ENCODE results near the gene TP63. TPM values are rescaled to one million over a fixed set of nuclear protein-coding genes. Genes with fewer than 3 reads are reported as not detected.

TP63 gene
- total RNA-seq, 2 experiments from 2014 or later = 0.17 to 0.35 TPM

GRCh38 chr3:189673535-189673934 lies 42.3 kb downstream of the TP63 start:
- Mint-ChIP-seq H3K27me3 (no peaks in the 10 kb centered on the region), H3K36me3 (ENCODE audit: low read depth) (no peaks in the 10 kb centered on the region), H3K9me3 (no peaks in the 10 kb centered on the region), H3K4me1 (no peaks in the 10 kb centered on the region), H3K27ac (no peak overlapping the region), H3K4me3 (no peak overlapping the region)
- CTCF ChIA-PET = no interaction called here
- POLR2A ChIA-PET = no interaction called here
- no peak for DNase-seq

DNA sequence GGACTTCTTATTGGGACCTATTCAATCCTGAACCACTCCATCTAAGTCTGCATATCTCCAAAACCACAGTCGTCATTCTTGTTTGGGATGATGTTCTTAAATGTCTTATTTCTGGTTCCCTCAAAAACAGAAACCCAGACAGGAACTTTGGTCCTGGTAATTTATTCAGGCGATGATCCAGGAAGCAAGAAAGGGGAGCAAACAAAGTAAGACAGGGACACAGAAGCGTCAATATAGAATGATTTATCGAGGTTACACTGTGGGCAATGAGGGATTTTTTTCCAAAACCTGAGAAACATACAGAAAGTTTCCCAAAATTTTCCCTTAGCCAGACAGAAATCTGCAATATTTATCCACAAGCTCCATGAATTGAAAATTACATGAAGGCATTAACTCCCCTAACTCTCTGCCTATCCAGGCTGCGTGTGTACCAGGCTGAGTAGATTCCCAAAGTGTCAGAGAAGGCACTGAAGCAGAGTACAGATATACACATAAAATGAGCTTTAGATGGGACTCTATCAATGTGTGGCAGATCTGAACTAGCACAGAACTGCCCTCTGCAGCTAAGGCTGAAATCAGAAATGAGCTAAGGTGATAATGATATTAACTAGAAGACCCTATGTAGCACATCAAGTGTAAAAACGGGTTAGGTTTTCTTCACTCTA lies 43.2 kb downstream of the TP63 start:
- no peak overlapping the region for H3K27ac Mint-ChIP-seq
- H3K9me3 Mint-ChIP-seq = no peaks in the 10 kb centered on the region
- H3K4me3 Mint-ChIP-seq = no peak overlapping the region
- H3K36me3 Mint-ChIP-seq (ENCODE audit: low read depth) = no peaks in the 10 kb centered on the region
- POLR2A ChIA-PET = no interaction called here
- DNase-seq = no peak
- no peaks in the 10 kb centered on the region for H3K4me1 Mint-ChIP-seq
- H3K27me3 Mint-ChIP-seq = no peaks in the 10 kb centered on the region
- CTCF ChIA-PET = no interaction called here

- H3K27ac Mint-ChIP-seq = no peak overlapping the region
Measured at GRCh38 chr3:189677667-189678066, 46.5 kb downstream of the TP63 start.

GRCh38 chr3:189680723-189681122 lies 49.5 kb downstream of the TP63 start:
- Mint-ChIP-seq H3K4me3 (no peak overlapping the region), H3K27me3 (no peaks in the 10 kb centered on the region), H3K9me3 (no peaks in the 10 kb centered on the region), H3K36me3 (ENCODE audit: low read depth) (no peaks in the 10 kb centered on the region), H3K4me1 (peaks cover 5% of the 10 kb centered on the region), H3K27ac (no peak overlapping the region)
- ChIA-PET POLR2A (no interaction called here), CTCF (no interaction called here)
- no peak for DNase-seq

More at GRCh38 chr3:189677667-189678066, 46.5 kb downstream of the TP63 start:
- Mint-ChIP-seq H3K36me3 (ENCODE audit: low read depth) (no peaks in the 10 kb centered on the region), H3K4me3 (no peak overlapping the region), H3K9me3 (no peaks in the 10 kb centered on the region), H3K27me3 (no peaks in the 10 kb centered on the region), H3K4me1 (no peaks in the 10 kb centered on the region)
- no peak for DNase-seq
- ChIA-PET POLR2A (no interaction called here), CTCF (no interaction called here)

DNA sequence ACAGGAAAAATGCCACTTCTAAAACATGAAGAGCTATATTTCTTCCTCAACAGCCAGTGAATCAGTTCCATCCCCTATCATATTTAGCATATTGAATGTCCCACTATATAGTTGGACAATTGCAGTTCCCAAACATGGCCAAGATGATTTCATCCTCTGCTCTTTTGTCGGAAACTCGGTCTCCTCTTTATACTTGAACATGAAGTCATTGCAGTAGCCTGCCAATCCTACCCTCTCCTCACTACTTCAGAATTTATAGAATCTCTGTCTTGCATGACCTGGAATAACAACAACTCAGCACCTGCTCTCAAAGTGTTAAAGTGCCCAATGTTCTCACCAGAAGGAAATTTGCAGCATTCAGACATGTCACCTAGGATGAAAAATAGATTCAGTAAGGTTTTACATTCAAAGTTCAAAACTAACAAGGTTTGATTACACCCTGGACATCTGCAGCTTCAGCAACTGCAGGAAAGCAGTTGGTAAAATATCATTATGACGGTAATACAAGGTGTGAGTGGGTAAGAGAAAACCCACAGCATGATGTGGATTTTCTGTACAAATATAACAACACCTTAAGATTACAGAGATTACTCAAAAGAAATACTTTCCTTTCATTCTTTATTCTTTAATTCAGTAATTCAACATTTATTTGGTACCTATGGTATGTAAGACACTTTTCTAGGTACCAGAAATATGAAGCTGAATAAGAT lies 52.5 kb downstream of the TP63 start:
- Mint-ChIP-seq H3K4me3 (no peak overlapping the region), H3K4me1 (peaks cover 5% of the 10 kb centered on the region), H3K27ac (no peak overlapping the region), H3K36me3 (ENCODE audit: low read depth) (no peaks in the 10 kb centered on the region), H3K27me3 (no peaks in the 10 kb centered on the region), H3K9me3 (no peaks in the 10 kb centered on the region)
- POLR2A ChIA-PET = no interaction called here
- DNase-seq = no peak
- CTCF ChIA-PET = no interaction called here

DNA sequence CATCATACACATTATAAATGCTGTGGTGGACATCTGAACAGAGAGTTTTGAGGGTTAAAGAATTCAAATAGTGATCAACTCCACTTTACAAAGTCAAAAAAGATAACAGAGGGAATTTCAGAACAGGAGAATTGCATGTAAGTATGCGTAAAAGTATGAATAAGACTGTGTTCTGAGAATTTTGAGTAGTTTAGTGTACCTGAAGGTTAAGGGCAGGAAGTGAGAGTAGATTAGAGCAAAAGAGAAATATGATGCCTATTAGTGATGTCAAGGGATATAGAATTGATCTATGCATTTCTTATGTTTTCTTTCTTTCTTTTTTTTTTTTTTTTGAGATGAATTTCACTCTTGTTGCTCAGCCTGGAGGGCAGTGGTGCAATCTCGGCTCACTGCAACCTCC lies 53.1 kb downstream of the TP63 start:
- peaks cover 5% of the 10 kb centered on the region for H3K4me1 Mint-ChIP-seq
- no peaks in the 10 kb centered on the region for H3K36me3 Mint-ChIP-seq (ENCODE audit: low read depth)
- POLR2A ChIA-PET = no interaction called here

DNA sequence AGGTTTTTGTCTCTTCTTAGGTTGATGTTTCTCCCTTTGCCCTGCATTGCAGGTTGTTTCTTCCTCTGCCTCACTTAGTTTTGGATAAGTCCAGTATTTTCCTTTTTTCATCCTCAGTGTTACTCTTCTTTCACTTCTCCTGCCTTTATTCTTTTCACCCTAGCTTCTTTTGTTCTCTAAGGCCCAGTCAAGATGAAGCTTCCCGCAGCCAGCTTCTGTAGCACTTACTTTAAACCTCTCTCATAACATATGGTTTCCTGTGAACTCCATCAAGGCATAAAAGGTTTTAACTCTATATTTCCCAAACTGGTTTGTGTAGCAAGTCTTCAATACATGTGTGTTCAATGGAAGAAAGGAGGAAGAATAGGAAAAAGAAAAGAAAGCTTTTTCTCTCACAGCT lies 54.1 kb downstream of the TP63 start:
- H3K9me3 Mint-ChIP-seq = no peaks in the 10 kb centered on the region
- DNase-seq = no peak
- H3K27ac Mint-ChIP-seq = no peak overlapping the region
- H3K27me3 Mint-ChIP-seq = no peaks in the 10 kb centered on the region
- ChIA-PET POLR2A (no interaction called here), CTCF (no interaction called here)
- H3K36me3 Mint-ChIP-seq (ENCODE audit: low read depth) = no peaks in the 10 kb centered on the region
- no peak overlapping the region for H3K4me3 Mint-ChIP-seq
- H3K4me1 Mint-ChIP-seq = peaks cover 5% of the 10 kb centered on the region

More for the DNA sequence above, 53.1 kb downstream of the TP63 start:
- DNase-seq = no peak
- H3K9me3 Mint-ChIP-seq = no peaks in the 10 kb centered on the region
- H3K4me3 Mint-ChIP-seq = no peak overlapping the region
- no peaks in the 10 kb centered on the region for H3K27me3 Mint-ChIP-seq
- no peak overlapping the region for H3K27ac Mint-ChIP-seq
- CTCF ChIA-PET = no interaction called here

- H3K4me3 Mint-ChIP-seq = no peak overlapping the region
- no peaks in the 10 kb centered on the region for H3K27me3 Mint-ChIP-seq
- DNase-seq = no peak
- H3K36me3 Mint-ChIP-seq (ENCODE audit: low read depth) = no peaks in the 10 kb centered on the region
- ChIA-PET CTCF (no interaction called here), POLR2A (no interaction called here)
- H3K9me3 Mint-ChIP-seq = no peaks in the 10 kb centered on the region
- peaks cover 5% of the 10 kb centered on the region for H3K4me1 Mint-ChIP-seq
- no peak overlapping the region for H3K27ac Mint-ChIP-seq
Measured at GRCh38 chr3:189685860-189686259, 54.7 kb downstream of the TP63 start.

GRCh38 chr3:189687475-189687874 lies 56.3 kb downstream of the TP63 start:
- ChIA-PET CTCF (no interaction called here), POLR2A (no interaction called here)
- Mint-ChIP-seq H3K27me3 (no peaks in the 10 kb centered on the region), H3K4me1 (peaks cover 5% of the 10 kb centered on the region), H3K4me3 (no peak overlapping the region), H3K27ac (no peak overlapping the region), H3K9me3 (no peaks in the 10 kb centered on the region), H3K36me3 (ENCODE audit: low read depth) (no peaks in the 10 kb centered on the region)
- DNase-seq = no peak

DNA sequence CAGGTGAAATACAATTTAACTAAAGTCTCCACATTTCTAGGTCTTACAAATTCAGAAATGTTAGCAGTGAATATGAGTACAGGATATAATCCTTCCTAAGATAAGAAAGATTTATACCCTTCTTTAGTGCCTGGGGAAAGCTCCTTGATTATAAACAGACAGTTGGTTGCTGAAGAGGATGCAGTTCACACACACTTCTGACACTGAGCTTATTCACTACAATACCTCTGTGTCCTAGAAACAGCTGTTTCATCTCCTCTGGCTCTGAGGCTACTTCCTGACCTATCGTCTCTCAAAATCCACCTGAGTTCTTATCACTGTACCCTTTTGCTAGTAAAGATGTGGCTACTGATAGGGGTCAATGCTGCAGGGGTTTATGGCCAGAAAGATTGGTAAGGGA lies 57.1 kb downstream of the TP63 start:
- Mint-ChIP-seq H3K4me1 (peaks cover 5% of the 10 kb centered on the region), H3K36me3 (ENCODE audit: low read depth) (no peaks in the 10 kb centered on the region), H3K4me3 (no peak overlapping the region), H3K27me3 (no peaks in the 10 kb centered on the region), H3K27ac (no peak overlapping the region), H3K9me3 (no peaks in the 10 kb centered on the region)
- ChIA-PET CTCF (interaction anchor here (0.8 kb wide), 1 partner anchor 415 kb away, joined by 4 read pairs; no protein-coding TSS in a partner anchor), POLR2A (no interaction called here)
- no peak for DNase-seq

GRCh38 chr3:189689625-189690024 lies 58.4 kb downstream of the TP63 start:
- Mint-ChIP-seq H3K9me3 (no peaks in the 10 kb centered on the region), H3K36me3 (ENCODE audit: low read depth) (no peaks in the 10 kb centered on the region)
- CTCF ChIA-PET = no interaction called here

GRCh38 chr3:189690237-189690636 lies 59.0 kb downstream of the TP63 start:
- CTCF ChIA-PET = no interaction called here
- Mint-ChIP-seq H3K4me1 (peaks cover 2% of the 10 kb centered on the region), H3K9me3 (no peaks in the 10 kb centered on the region), H3K27me3 (no peaks in the 10 kb centered on the region), H3K27ac (no peak overlapping the region), H3K4me3 (no peak overlapping the region), H3K36me3 (ENCODE audit: low read depth) (peaks cover 1% of the 10 kb centered on the region)
- POLR2A ChIA-PET = no interaction called here
- no peak for DNase-seq

More at GRCh38 chr3:189689625-189690024, 58.4 kb downstream of the TP63 start:
- Mint-ChIP-seq H3K27ac (no peak overlapping the region), H3K4me1 (peaks cover 3% of the 10 kb centered on the region), H3K4me3 (no peak overlapping the region), H3K27me3 (no peaks in the 10 kb centered on the region)
- DNase-seq = no peak
- POLR2A ChIA-PET = no interaction called here

GRCh38 chr3:189690672-189691071 lies 59.5 kb downstream of the TP63 start:
- no peaks in the 10 kb centered on the region for H3K9me3 Mint-ChIP-seq
- H3K36me3 Mint-ChIP-seq (ENCODE audit: low read depth) = peaks cover 1% of the 10 kb centered on the region
- no peaks in the 10 kb centered on the region for H3K4me1 Mint-ChIP-seq
- H3K4me3 Mint-ChIP-seq = no peak overlapping the region
- ChIA-PET POLR2A (no interaction called here), CTCF (interaction anchor here (0.6 kb wide), 1 partner anchor 1125 kb away, joined by 3 read pairs; no protein-coding TSS in a partner anchor)
- H3K27me3 Mint-ChIP-seq = no peaks in the 10 kb centered on the region
- no peak for DNase-seq
- H3K27ac Mint-ChIP-seq = no peak overlapping the region

DNA sequence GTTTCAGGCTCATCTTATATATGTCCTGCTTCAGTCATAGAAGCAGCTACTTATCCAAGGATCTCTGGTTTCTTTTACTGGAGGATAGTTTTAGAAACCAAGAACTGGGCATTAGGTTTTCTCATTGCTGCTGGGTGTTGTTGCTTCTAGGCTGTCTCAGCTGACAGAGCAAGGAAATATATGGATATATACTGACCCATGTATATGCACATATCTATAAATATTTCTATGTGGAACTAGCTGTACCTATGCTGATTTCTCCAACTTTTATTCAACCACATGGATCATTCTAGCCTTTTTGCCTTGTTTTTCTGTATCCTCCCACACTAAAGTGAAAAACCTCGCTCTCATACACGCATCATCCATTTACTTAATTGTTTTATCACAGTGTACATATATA lies 64.2 kb downstream of the TP63 start:
- ChIA-PET CTCF (no interaction called here), POLR2A (no interaction called here)
- H3K4me3 Mint-ChIP-seq = no peak overlapping the region
- no peak overlapping the region for H3K27ac Mint-ChIP-seq
- H3K36me3 Mint-ChIP-seq (ENCODE audit: low read depth) = peaks cover 1% of the 10 kb centered on the region
- H3K9me3 Mint-ChIP-seq = no peaks in the 10 kb centered on the region
- H3K4me1 Mint-ChIP-seq = no peaks in the 10 kb centered on the region
- H3K27me3 Mint-ChIP-seq = peaks cover 5% of the 10 kb centered on the region
- no peak for DNase-seq
